HCT116 (cell line): Measurements from ENCODE around the gene SPOCK3. TPM values are rescaled to one million over a fixed set of nuclear protein-coding genes. Genes with fewer than 3 reads are reported as not detected.

Source experiments
- ATAC-seq: fragments of 200-7000 bp; cut with Tn5 transposase; 2 replicates; pipeline ENCODE4 v1.9.1; 2020; ENCODE audit warnings: mild to moderate bottlenecking, moderate library complexity
- BruUV-seq: library from RNA; stranded (reverse); fragments of 400-500 nt; replicated peaks from 2 replicates; lab custom pipeline; 2021; lab: Mats Ljungman, UMichigan
- CTCF ChIA-PET: fragments of 300-600 bp; sonication (Branson Sonifier 250); formaldehyde crosslinking; loops from one replicate; lab custom pipeline; 2021; ENCODE audit warnings: antibody characterized with exemption; lab: Charles Lee
- POLR2A ChIA-PET: fragments of 300-600, 350-600 bp; sonication (Branson Sonifier 250); formaldehyde crosslinking; loops from one replicate; lab custom pipeline; 2021; ENCODE audit warnings: antibody characterized with exemption; lab: Charles Lee
- RAD21 ChIA-PET, 2 experiments: fragments of 300-600 bp; sonication (Branson Sonifier 250); formaldehyde crosslinking; loops; one replicate each; lab custom pipeline; 2023; ENCODE audit warnings: low total read pairs in 2 of 2; ENCODE audit not compliant: uncharacterized antibody in 2 of 2, unreplicated experiment in 2 of 2, low non-redundant PET in 1 of 2; lab: Charles Lee
- DNase-seq: peaks from one replicate; pipeline ENCODE4 v3.0.0-alpha.2; 2010; ENCODE audit warnings: low read depth, low spot score
- H2AFZ ChIP-seq: fragments of 200-600 bp; shearing (Covaris generic), sonication (generic); 2 replicates; pipeline ENCODE4 v1.6.1; 2017; ENCODE audit warnings: low read depth, mixed run types, mixed read lengths, antibody characterized with exemption, low read length; ENCODE audit not compliant: poor library complexity, severe bottlenecking
- H3K27ac ChIP-seq: 2 replicates; pipeline ENCODE4 v1.5.1; 2012; ENCODE audit warnings: low read depth, low read length
- H3K27me3 ChIP-seq: fragments of 200-600 bp; sonication (generic); 2 replicates; pipeline ENCODE4 v1.6.1; 2016; ENCODE audit warnings: mixed run types, low read length, mixed read lengths; ENCODE audit not compliant: insufficient read depth
- H3K36me3 ChIP-seq, 2 experiments: fragments of 200-500 bp in 1 of 2; fragments of 200-600 bp in 1 of 2; sonication (Bioruptor generic) in 1 of 2; sonication (generic) in 1 of 2; 2 replicates each; pipeline versions ENCODE4 v1.5.1 to v1.6.1; 2014 to 2016; ENCODE audit warnings: low read length in 2 of 2, inconsistent platforms in 1 of 2, mixed read lengths in 1 of 2, mixed run types in 1 of 2; ENCODE audit not compliant: insufficient read depth in 2 of 2, control insufficient read depth in 1 of 2
- H3K4me1 ChIP-seq, 2 experiments: fragments of 200-600 bp in 1 of 2; sonication (generic) in 1 of 2; 2 replicates each; pipeline versions ENCODE4 v1.5.1 to v1.6.1; 2012 to 2017; ENCODE audit warnings: low read length in 2 of 2, inconsistent platforms in 1 of 2, mild to moderate bottlenecking in 1 of 2, mixed read lengths in 1 of 2, mixed run types in 1 of 2, moderate library complexity in 1 of 2; ENCODE audit not compliant: insufficient read depth in 2 of 2, control insufficient read depth in 1 of 2
- H3K4me2 ChIP-seq: fragments of 200-600 bp; sonication (generic); 2 replicates; pipeline ENCODE4 v1.6.1; 2017; ENCODE audit warnings: mixed run types, low read length, mixed read lengths
- H3K4me3 ChIP-seq, 2 experiments: fragments of 200-600 bp in 1 of 2; sonication (generic) in 1 of 2; replicated peaks in 1 of 2; 2 replicates each; pipeline ENCODE4 v1.5.1; 2011 to 2016; ENCODE audit warnings: low read length in 2 of 2, control low read depth in 1 of 2, low read depth in 1 of 2, mild to moderate bottlenecking in 1 of 2, mixed read lengths in 1 of 2, mixed run types in 1 of 2
- H3K79me2 ChIP-seq: fragments of 200-600 bp; sonication (generic); 2 replicates; pipeline ENCODE4 v1.6.1; 2017; ENCODE audit warnings: mild to moderate bottlenecking, mixed run types, low read length, moderate library complexity, mixed read lengths; ENCODE audit not compliant: insufficient read depth
- H3K9ac ChIP-seq: fragments of 200-600 bp; sonication (generic); 2 replicates; pipeline ENCODE4 v1.6.1; 2016; ENCODE audit warnings: low read length, mixed read lengths
- H3K9me2 ChIP-seq: fragments of 200-600 bp; sonication (generic), shearing (Covaris generic); 2 replicates; pipeline ENCODE4 v1.6.1; 2017; ENCODE audit warnings: mixed run types, mild to moderate bottlenecking, moderate library complexity; ENCODE audit not compliant: insufficient read depth
- H3K9me3 ChIP-seq, 2 experiments: fragments of 200-500 bp in 1 of 2; fragments of 200-600 bp in 1 of 2; sonication (Bioruptor generic) in 1 of 2; sonication (generic) in 1 of 2; 2 replicates each; pipeline ENCODE4 v1.6.1; 2014 to 2017; ENCODE audit warnings: low read length in 2 of 2, mixed read lengths in 2 of 2, inconsistent platforms in 1 of 2, low read depth in 1 of 2, mild to moderate bottlenecking in 1 of 2, mixed run types in 1 of 2, moderate library complexity in 1 of 2; ENCODE audit not compliant: control insufficient read depth in 1 of 2, insufficient read depth in 1 of 2
- H4K20me1 ChIP-seq: fragments of 200-600 bp; sonication (generic), shearing (Covaris generic); 2 replicates; pipeline ENCODE4 v1.6.1; 2017; ENCODE audit warnings: mixed run types, mild to moderate bottlenecking, moderate library complexity; ENCODE audit not compliant: insufficient read depth
- ATF3 ChIP-seq: IDR thresholded peaks from 2 replicates; pipeline ENCODE4 v1.6.1; 2012
- ELF1 ChIP-seq: IDR thresholded peaks from 2 replicates; pipeline ENCODE4 v1.6.1; 2012; ENCODE audit warnings: low read depth, borderline replicate concordance
- JUND ChIP-seq: IDR thresholded peaks from 2 replicates; pipeline ENCODE4 v1.6.1; 2012
- SP1 ChIP-seq: IDR thresholded peaks from 2 replicates; pipeline ENCODE4 v1.6.1; 2012; ENCODE audit warnings: low read depth
- intact Hi-C: fragments of 100-400 bp; cut with micrococcal nuclease; formaldehyde crosslinking; loops from 2 replicates; pipeline ENCODE4 v1.10.0; 2022
- total RNA-seq: library from RNA; stranded (reverse); gene quantifications from one replicate; pipeline ENCODE4 v1.2.1, GENCODE V29; 2021; ENCODE audit not compliant: unreplicated experiment
- TF ChIP-seq, protein P1 (sequence below), 3 experiments: fragments of 200-600 bp in 1 of 3; sonication (generic) in 1 of 3; IDR thresholded peaks in 2 of 3; conservative IDR thresholded peaks in 1 of 3; 2 replicates each; pipeline ENCODE4 v1.5.1; 2012 to 2017; ENCODE audit warnings: low read depth in 2 of 3, low read length in 2 of 3, antibody characterized with exemption in 1 of 3, borderline replicate concordance in 1 of 3, control low read depth in 1 of 3, mild to moderate bottlenecking in 1 of 3, mixed read lengths in 1 of 3, mixed run types in 1 of 3, moderate library complexity in 1 of 3; ENCODE audit not compliant: insufficient read depth in 1 of 3
- TF ChIP-seq, protein P2 (sequence below): IDR thresholded peaks from 2 replicates; pipeline ENCODE4 v1.6.1; 2012; ENCODE audit warnings: low read depth
- TF ChIP-seq, protein P3 (sequence below): IDR thresholded peaks from 2 replicates; pipeline ENCODE4 v1.6.1; 2012

SPOCK3 gene
- total RNA-seq, 1 experiment from 2014 or later = 1.7 TPM

- no peaks in the 10 kb centered on the region for H4K20me1 ChIP-seq
- no peaks in the 10 kb centered on the region for H3K4me1 ChIP-seq
- no peaks in the 10 kb centered on the region for H3K79me2 ChIP-seq
- DNase-seq (no peak), ATAC-seq (no peak)
- no peak overlapping the region for H3K27ac ChIP-seq
- no peak overlapping the region for H3K4me3 ChIP-seq
- no peak overlapping the region for H2AFZ ChIP-seq
- H3K27me3 ChIP-seq = no peaks in the 10 kb centered on the region
- H3K9ac ChIP-seq = no peak overlapping the region
- RAD21 ChIA-PET = no interaction called here
- intact Hi-C loops = no loop called here
- no peaks in the 10 kb centered on the region for H3K9me2 ChIP-seq
- POLR2A ChIA-PET = no interaction called here
- CTCF ChIA-PET = no interaction called here
- no peak overlapping the region for H3K4me2 ChIP-seq
- H3K9me3 ChIP-seq = no peaks in the 10 kb centered on the region
- TF ChIP-seq, protein P1, sequence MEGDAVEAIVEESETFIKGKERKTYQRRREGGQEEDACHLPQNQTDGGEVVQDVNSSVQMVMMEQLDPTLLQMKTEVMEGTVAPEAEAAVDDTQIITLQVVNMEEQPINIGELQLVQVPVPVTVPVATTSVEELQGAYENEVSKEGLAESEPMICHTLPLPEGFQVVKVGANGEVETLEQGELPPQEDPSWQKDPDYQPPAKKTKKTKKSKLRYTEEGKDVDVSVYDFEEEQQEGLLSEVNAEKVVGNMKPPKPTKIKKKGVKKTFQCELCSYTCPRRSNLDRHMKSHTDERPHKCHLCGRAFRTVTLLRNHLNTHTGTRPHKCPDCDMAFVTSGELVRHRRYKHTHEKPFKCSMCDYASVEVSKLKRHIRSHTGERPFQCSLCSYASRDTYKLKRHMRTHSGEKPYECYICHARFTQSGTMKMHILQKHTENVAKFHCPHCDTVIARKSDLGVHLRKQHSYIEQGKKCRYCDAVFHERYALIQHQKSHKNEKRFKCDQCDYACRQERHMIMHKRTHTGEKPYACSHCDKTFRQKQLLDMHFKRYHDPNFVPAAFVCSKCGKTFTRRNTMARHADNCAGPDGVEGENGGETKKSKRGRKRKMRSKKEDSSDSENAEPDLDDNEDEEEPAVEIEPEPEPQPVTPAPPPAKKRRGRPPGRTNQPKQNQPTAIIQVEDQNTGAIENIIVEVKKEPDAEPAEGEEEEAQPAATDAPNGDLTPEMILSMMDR (IDR thresholded peaks at IDR 0.05 in 2 of 3, conservative IDR thresholded peaks at IDR 0.05 in 1 of 3; ENCODE audit: borderline replicate concordance in 1 of 3, insufficient read depth in 1 of 3, low read depth in 2 of 3, low read length in 2 of 3) = no peak
- TF ChIP-seq JUND = no peak
- BruUV-seq = no TSS peak
- H3K36me3 ChIP-seq = no peaks in the 10 kb centered on the region
These were observed 431.9 kb downstream of the SPOCK3 start for GRCh38 chr4:166802346-166802745.

DNA sequence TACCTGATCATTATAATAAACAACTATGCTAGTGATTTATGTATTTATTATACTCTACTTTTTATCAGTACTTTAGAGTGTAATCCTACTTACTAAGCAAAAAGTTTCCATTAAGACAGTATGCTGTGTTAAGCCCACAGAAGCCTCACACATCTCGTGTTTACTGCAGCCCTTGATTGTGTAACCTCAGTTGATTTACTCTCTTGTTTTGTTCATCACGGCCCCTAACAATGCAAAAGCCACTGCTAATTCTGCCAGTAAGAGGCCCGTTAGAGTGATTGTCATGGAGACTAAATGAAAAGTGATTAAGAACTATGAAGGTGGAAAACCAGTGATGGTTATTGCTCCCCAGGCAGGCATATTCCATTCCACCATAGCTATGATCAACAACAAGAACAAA, 436.2 kb downstream of the SPOCK3 start:
- Histone ChIP-seq H4K20me1 (no peaks in the 10 kb centered on the region), H3K9me2 (no peaks in the 10 kb centered on the region), H3K27me3 (no peaks in the 10 kb centered on the region), H3K4me1 (no peaks in the 10 kb centered on the region), H3K9ac (no peak overlapping the region), H3K27ac (no peak overlapping the region), H3K9me3 (no peaks in the 10 kb centered on the region), H3K4me3 (no peak overlapping the region), H3K79me2 (no peaks in the 10 kb centered on the region), H3K36me3 (no peaks in the 10 kb centered on the region), H2AFZ (no peak overlapping the region), H3K4me2 (no peak overlapping the region)
- ChIA-PET CTCF (no interaction called here), POLR2A (no interaction called here), RAD21 (no interaction called here)
- intact Hi-C loops = no loop called here
- ATAC-seq (no peak), DNase-seq (no peak)
- no peak for TF ChIP-seq ELF1
- TF ChIP-seq, protein P2, sequence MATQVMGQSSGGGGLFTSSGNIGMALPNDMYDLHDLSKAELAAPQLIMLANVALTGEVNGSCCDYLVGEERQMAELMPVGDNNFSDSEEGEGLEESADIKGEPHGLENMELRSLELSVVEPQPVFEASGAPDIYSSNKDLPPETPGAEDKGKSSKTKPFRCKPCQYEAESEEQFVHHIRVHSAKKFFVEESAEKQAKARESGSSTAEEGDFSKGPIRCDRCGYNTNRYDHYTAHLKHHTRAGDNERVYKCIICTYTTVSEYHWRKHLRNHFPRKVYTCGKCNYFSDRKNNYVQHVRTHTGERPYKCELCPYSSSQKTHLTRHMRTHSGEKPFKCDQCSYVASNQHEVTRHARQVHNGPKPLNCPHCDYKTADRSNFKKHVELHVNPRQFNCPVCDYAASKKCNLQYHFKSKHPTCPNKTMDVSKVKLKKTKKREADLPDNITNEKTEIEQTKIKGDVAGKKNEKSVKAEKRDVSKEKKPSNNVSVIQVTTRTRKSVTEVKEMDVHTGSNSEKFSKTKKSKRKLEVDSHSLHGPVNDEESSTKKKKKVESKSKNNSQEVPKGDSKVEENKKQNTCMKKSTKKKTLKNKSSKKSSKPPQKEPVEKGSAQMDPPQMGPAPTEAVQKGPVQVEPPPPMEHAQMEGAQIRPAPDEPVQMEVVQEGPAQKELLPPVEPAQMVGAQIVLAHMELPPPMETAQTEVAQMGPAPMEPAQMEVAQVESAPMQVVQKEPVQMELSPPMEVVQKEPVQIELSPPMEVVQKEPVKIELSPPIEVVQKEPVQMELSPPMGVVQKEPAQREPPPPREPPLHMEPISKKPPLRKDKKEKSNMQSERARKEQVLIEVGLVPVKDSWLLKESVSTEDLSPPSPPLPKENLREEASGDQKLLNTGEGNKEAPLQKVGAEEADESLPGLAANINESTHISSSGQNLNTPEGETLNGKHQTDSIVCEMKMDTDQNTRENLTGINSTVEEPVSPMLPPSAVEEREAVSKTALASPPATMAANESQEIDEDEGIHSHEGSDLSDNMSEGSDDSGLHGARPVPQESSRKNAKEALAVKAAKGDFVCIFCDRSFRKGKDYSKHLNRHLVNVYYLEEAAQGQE = no peak
- TF ChIP-seq ATF3 = no peak
- TF ChIP-seq, protein P1 (IDR thresholded peaks at IDR 0.05 in 2 of 3, conservative IDR thresholded peaks at IDR 0.05 in 1 of 3; ENCODE audit: borderline replicate concordance in 1 of 3, insufficient read depth in 1 of 3, low read depth in 2 of 3, low read length in 2 of 3) = no peak
- TF ChIP-seq, protein P3, sequence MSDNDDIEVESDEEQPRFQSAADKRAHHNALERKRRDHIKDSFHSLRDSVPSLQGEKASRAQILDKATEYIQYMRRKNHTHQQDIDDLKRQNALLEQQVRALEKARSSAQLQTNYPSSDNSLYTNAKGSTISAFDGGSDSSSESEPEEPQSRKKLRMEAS = no peak
- TF ChIP-seq SP1 = no peak
- no TSS peak for BruUV-seq
